Gastroesophageal sphincter (tissue), 3 donors: ENCODE results near the gene CCDC85A.

ENCODE experiments used
- POLR2A ChIP-seq, 2 donors: fragments of 450-650 bp; IDR thresholded peaks; one replicate each; pipeline ENCODE4 v1.6.1; 2017; ENCODE audit warnings: antibody characterized with exemption in 2 of 2, mild to moderate bottlenecking in 2 of 2, moderate library complexity in 1 of 2
- TF ChIP-seq, protein P1 (sequence below), 4 experiments: fragments of 200-600 bp in 2 of 4; fragments of 450-650 bp in 2 of 4; sonication (generic) in 1 of 4; IDR thresholded peaks; one replicate each; pipeline ENCODE4 v1.5.1; 2017 to 2019; ENCODE audit warnings: antibody characterized with exemption in 4 of 4, mild to moderate bottlenecking in 2 of 4, moderate library complexity in 2 of 4

DNA sequence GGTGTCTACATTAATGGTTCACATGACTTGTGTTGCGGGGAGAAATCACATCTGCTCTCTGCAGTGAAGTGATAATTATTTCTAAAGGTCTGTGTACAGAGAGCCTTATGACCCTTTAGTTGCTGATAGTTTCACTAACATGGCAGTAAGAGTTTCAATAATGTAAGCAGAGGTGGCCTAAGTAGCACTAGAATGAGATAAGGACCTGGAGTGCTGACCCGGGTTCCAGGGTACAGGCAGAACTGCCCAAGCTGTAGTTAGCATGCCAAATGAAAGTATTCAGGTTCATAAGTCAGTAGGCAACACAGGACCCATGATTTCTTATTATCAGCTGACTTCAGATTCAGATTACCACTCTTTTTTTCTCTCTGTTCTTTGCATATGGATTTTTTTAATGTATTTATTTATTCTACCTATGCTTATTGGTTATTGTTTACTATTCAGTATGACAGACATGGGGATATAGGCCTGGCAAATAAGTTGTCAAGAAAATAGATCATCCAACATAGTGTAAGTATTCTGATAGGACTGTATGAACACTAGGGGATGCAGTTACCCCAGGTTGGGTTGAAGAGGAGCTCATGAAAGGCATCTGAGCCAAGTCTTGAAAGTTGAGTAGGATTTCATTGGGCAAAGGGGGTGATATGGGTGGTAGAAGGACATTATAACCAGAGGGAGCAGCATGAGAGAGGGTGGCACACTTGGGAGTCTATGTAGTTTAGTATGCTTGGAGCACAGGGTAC lies 105.2 kb downstream of the CCDC85A start:
- TF ChIP-seq, protein P1, sequence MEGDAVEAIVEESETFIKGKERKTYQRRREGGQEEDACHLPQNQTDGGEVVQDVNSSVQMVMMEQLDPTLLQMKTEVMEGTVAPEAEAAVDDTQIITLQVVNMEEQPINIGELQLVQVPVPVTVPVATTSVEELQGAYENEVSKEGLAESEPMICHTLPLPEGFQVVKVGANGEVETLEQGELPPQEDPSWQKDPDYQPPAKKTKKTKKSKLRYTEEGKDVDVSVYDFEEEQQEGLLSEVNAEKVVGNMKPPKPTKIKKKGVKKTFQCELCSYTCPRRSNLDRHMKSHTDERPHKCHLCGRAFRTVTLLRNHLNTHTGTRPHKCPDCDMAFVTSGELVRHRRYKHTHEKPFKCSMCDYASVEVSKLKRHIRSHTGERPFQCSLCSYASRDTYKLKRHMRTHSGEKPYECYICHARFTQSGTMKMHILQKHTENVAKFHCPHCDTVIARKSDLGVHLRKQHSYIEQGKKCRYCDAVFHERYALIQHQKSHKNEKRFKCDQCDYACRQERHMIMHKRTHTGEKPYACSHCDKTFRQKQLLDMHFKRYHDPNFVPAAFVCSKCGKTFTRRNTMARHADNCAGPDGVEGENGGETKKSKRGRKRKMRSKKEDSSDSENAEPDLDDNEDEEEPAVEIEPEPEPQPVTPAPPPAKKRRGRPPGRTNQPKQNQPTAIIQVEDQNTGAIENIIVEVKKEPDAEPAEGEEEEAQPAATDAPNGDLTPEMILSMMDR (IDR thresholded peaks at IDR 0.05) = no peak
- no peak for TF ChIP-seq POLR2A (IDR thresholded peaks at IDR 0.05)
